SU-DHL-6 (cell line): ENCODE measurements around the gene DCAF8L2.

ENCODE experiments used
- H2AFZ ChIP-seq: fragments of 200-600 bp; sonication (generic); 2 replicates; pipeline ENCODE4 v1.6.1; 2014; ENCODE audit warnings: low read depth, mild to moderate bottlenecking, moderate library complexity, mixed read lengths, antibody characterized with exemption, low read length; ENCODE audit not compliant: severe bottlenecking
- H3F3A ChIP-seq: fragments of 200-600 bp; shearing (Covaris generic); 2 replicates; pipeline ENCODE4 v1.6.0; 2016; ENCODE audit warnings: antibody characterized with exemption, mild to moderate bottlenecking; ENCODE audit not compliant: insufficient read depth
- H3K27ac ChIP-seq: fragments of 200-600 bp; sonication (generic); 2 replicates; pipeline ENCODE4 v1.5.1; 2016; ENCODE audit warnings: low read depth, mild to moderate bottlenecking, low read length, moderate library complexity, mixed read lengths
- H3K27me3 ChIP-seq: fragments of 200-600 bp; sonication (generic), shearing (Covaris generic); 2 replicates; pipeline ENCODE4 v1.6.0; 2014; ENCODE audit warnings: mild to moderate bottlenecking, low read length
- H3K36me3 ChIP-seq: fragments of 200-600 bp; sonication (generic); 2 replicates; pipeline ENCODE4 v1.6.1; 2014; ENCODE audit warnings: mild to moderate bottlenecking, low read length, mixed read lengths
- H3K4me2 ChIP-seq: fragments of 300-600, 200-600 bp; shearing (Covaris generic), sonication (generic); 2 replicates; pipeline ENCODE4 v1.6.0; 2014; ENCODE audit warnings: low read length, low read depth, mild to moderate bottlenecking; ENCODE audit not compliant: poor library complexity, severe bottlenecking
- H3K4me3 ChIP-seq: fragments of 200-600 bp; sonication (generic); 2 replicates; pipeline ENCODE4 v1.5.1; 2014; ENCODE audit warnings: antibody characterized with exemption, low read length, mild to moderate bottlenecking, mixed read lengths; ENCODE audit not compliant: insufficient read depth, poor library complexity, severe bottlenecking
- H3K79me2 ChIP-seq: fragments of 200-600 bp; sonication (generic); 2 replicates; pipeline ENCODE4 v1.6.1; 2014; ENCODE audit warnings: mild to moderate bottlenecking, low read length, moderate library complexity; ENCODE audit not compliant: insufficient read depth
- H3K9ac ChIP-seq: fragments of 200-600 bp; sonication (generic); 2 replicates; pipeline ENCODE4 v1.7.0; 2014; ENCODE audit warnings: mild to moderate bottlenecking, low read length
- H3K9me2 ChIP-seq: fragments of 200-600 bp; sonication (generic); replicated peaks from 2 replicates; pipeline ENCODE4 v1.6.1; 2014; ENCODE audit warnings: low read length; ENCODE audit not compliant: insufficient read depth
- H3K9me3 ChIP-seq: fragments of 200-600 bp; sonication (generic); 2 replicates; pipeline ENCODE4 v1.6.1; 2014; ENCODE audit warnings: low read length, mixed read lengths; ENCODE audit not compliant: insufficient read depth
- H4K20me1 ChIP-seq: fragments of 200-600 bp; sonication (generic); 2 replicates; pipeline ENCODE4 v1.6.1; 2014; ENCODE audit warnings: low read depth, mild to moderate bottlenecking, antibody characterized with exemption, low read length, moderate library complexity, mixed read lengths
- CTCF ChIP-seq: fragments of 200-600 bp; sonication (generic); IDR thresholded peaks from one replicate; pipeline ENCODE4 v1.5.1; 2017; ENCODE audit warnings: antibody characterized with exemption, mild to moderate bottlenecking, low read length, moderate library complexity; ENCODE audit not compliant: insufficient read depth, poor library complexity, severe bottlenecking
- EZH2phosphoT487 ChIP-seq: fragments of 200-600 bp; sonication (generic), shearing (Covaris generic); conservative IDR thresholded peaks from 2 replicates; pipeline ENCODE4 v1.6.1; 2018; ENCODE audit warnings: mild to moderate bottlenecking, antibody characterized with exemption, low read length, moderate library complexity, mixed read lengths

DCAF8L2 gene

GRCh38 chrX:27660878-27661277, 70.7 kb downstream of the DCAF8L2 start:
- H3K4me3 ChIP-seq: no peak overlapping the region
- TF ChIP-seq CTCF (no peak), EZH2phosphoT487 (no peak)
- no peaks in the 10 kb centered on the region for H3K79me2 ChIP-seq
- no peaks in the 10 kb centered on the region for H3K27me3 ChIP-seq
- no peaks in the 10 kb centered on the region for H4K20me1 ChIP-seq
- H3K36me3 ChIP-seq: no peaks in the 10 kb centered on the region
- H3K4me2 ChIP-seq: no peak overlapping the region
- H3F3A ChIP-seq: no peaks in the 10 kb centered on the region
- H3K27ac ChIP-seq: no peak overlapping the region
- H3K9ac ChIP-seq: no peak overlapping the region
- H3K9me2 ChIP-seq: no peaks in the 10 kb centered on the region
- no peak overlapping the region for H2AFZ ChIP-seq
- H3K9me3 ChIP-seq: no peaks in the 10 kb centered on the region

- Histone ChIP-seq H4K20me1 (no peaks in the 10 kb centered on the region), H3K4me3 (no peak overlapping the region), H3F3A (no peaks in the 10 kb centered on the region), H2AFZ (no peak overlapping the region), H3K9me2 (no peaks in the 10 kb centered on the region), H3K9me3 (no peaks in the 10 kb centered on the region), H3K27ac (no peak overlapping the region), H3K4me2 (no peak overlapping the region), H3K79me2 (no peaks in the 10 kb centered on the region), H3K27me3 (no peaks in the 10 kb centered on the region), H3K9ac (no peak overlapping the region), H3K36me3 (no peaks in the 10 kb centered on the region)
- TF ChIP-seq EZH2phosphoT487 (no peak), CTCF (no peak)
Observed at GRCh38 chrX:27671234-27671633, 81.1 kb downstream of the DCAF8L2 start.

- Histone ChIP-seq H4K20me1 (no peaks in the 10 kb centered on the region), H3K9ac (no peak overlapping the region), H2AFZ (no peak overlapping the region), H3K9me2 (no peaks in the 10 kb centered on the region), H3K9me3 (no peaks in the 10 kb centered on the region), H3K4me2 (no peak overlapping the region), H3F3A (no peaks in the 10 kb centered on the region), H3K27ac (no peak overlapping the region), H3K27me3 (no peaks in the 10 kb centered on the region), H3K79me2 (no peaks in the 10 kb centered on the region), H3K4me3 (no peak overlapping the region), H3K36me3 (no peaks in the 10 kb centered on the region)
- TF ChIP-seq EZH2phosphoT487: no peak
- no peak for TF ChIP-seq CTCF
Observed at GRCh38 chrX:27674491-27674890, 84.3 kb downstream of the DCAF8L2 start.

GRCh38 chrX:27675493-27675892, 85.3 kb downstream of the DCAF8L2 start:
- no peaks in the 10 kb centered on the region for H3K27me3 ChIP-seq
- H3K27ac ChIP-seq: no peak overlapping the region
- no peaks in the 10 kb centered on the region for H3K9me2 ChIP-seq
- no peaks in the 10 kb centered on the region for H3F3A ChIP-seq
- H4K20me1 ChIP-seq: no peaks in the 10 kb centered on the region
- TF ChIP-seq CTCF: no peak
- no peak for TF ChIP-seq EZH2phosphoT487
- H2AFZ ChIP-seq: no peak overlapping the region
- H3K36me3 ChIP-seq: no peaks in the 10 kb centered on the region
- H3K4me2 ChIP-seq: no peak overlapping the region
- H3K4me3 ChIP-seq: no peak overlapping the region
- no peaks in the 10 kb centered on the region for H3K9me3 ChIP-seq
- no peaks in the 10 kb centered on the region for H3K79me2 ChIP-seq
- H3K9ac ChIP-seq: no peak overlapping the region
